ENCODE results near the gene TUBGCP6.
A peak's percentile ranks its signal among the peaks of the same experiment; 100 is the strongest.

The TUBGCP6 gene, protein sequence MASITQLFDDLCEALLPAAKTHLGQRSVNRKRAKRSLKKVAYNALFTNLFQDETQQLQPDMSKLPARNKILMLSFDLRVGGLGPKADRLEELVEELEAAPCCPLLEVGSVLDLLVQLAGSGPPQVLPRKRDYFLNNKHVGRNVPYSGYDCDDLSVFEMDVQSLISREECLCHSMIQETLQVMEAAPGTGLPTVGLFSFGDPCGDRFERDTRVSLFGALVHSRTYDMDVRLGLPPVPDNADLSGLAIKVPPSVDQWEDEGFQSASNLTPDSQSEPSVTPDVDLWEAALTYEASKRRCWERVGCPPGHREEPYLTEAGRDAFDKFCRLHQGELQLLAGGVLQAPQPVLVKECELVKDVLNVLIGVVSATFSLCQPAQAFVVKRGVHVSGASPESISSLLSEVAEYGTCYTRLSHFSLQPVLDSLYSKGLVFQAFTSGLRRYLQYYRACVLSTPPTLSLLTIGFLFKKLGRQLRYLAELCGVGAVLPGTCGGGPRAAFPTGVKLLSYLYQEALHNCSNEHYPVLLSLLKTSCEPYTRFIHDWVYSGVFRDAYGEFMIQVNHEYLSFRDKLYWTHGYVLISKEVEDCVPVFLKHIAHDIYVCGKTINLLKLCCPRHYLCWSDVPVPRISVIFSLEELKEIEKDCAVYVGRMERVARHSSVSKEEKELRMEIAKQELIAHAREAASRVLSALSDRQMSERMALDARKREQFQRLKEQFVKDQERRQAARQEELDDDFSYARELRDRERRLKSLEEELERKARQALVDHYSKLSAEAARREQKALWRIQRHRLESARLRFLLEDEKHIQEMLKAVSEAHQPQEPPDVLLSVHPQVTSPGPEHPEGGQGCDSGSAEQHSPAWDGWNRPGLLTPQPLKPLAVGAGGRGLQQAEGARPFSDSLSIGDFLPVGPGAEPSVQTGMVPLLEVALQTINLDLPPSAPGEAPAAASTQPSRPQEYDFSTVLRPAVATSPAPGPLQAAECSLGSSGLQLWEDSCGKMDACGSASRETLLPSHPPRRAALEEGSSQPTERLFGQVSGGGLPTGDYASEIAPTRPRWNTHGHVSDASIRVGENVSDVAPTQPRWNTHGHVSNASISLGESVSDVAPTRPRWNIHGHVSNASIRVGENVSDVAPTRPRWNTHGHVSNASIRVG (N-terminal part only)

DNA sequence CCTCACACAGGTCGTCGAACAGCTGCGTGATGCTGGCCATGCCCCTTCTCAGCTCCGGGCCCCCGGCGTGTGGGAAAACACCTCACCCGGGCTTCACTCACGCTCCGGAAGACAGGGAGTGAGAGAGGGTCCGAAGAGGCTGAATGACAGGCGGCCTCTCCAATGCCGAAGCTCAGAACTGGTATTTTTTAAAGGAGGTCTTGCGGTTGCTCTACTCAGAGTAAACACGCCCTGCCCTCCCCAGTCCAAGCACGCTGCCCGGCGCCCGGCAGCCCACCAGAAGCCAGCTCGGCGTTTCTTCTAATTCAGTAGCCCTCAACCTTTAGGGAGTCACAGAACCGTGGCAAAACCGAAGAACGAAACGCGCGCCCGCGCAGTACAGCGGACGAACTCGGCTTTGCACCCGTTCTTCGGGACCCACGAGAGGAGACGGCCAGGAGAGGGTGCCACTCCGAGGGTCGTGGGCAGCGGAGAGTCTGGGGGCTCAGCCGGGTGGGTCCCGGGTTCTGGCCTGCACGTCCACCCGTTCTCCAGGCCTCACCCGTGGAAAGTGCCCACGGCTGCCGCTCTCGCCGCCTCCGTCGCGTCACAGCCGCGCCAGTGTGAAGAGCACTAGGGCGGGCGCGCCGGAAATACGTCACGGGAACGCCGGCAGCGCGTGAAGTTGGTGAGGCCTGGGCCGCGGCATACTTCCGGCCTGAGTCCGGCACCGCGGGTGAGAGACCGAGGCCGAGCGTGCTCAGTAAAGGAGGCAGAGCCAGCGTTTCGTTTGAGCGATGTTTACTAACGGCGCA is at the start of gene TUBGCP6:
Gene TUBGCP6 (minus strand): TSS at position 604 of the 794 bp plus-strand sequence. CDS start 564 bp downstream, at position 40.
- DNase-seq, result peak; percentile 33

- DNase-seq, result no peak
Measured at GRCh38 chr22:50294319-50294656, 49.5 kb upstream of the TUBGCP6 start.

- no peak for DNase-seq
Measured at GRCh38 chr22:50293441-50294318, 48.9 kb upstream of the TUBGCP6 start.

GRCh38 chr22:50292643-50293440 is 48.0 kb upstream of the TUBGCP6 start:
- DNase-seq, result no peak

DNA sequence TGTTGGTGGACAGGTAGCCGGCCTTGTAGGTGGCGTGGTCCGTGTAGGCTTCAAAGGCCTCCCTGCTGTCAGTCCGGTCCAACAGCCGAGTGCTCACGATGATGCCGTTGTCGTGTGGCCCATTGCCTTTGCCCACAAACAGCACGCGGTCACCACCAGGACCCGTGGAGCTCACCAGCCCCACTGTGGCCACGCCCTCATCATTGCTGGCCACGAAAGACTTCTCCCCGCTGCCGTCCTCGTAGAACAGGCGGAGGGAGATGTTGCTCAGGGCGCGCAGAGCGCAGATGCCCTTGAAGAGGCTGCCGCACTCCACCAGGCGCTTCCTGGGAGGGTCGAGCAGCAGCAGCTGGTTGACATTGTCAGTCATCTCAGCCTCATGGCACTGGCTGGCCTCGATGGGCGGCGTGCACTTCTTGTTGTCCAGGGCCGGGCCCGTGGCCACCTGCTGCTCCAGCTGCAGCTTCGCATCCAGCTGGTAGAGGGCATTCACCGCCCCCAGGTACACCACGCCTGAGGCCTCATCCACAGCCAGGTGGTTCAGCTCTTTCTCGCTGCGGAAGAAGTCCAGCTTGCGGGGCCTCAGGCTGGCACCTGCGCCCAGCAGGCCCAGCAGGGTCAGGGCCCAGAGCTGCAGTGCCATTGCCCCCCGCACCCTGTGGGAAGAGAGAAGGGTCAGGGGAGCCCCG is 45.3 kb upstream of the TUBGCP6 start:
- DNase-seq, result no peak

- no peak for DNase-seq
Measured at GRCh38 chr22:50289151-50289941, 44.5 kb upstream of the TUBGCP6 start.

- no peak for DNase-seq
Measured at GRCh38 chr22:50287731-50288130, 42.9 kb upstream of the TUBGCP6 start.

DNA sequence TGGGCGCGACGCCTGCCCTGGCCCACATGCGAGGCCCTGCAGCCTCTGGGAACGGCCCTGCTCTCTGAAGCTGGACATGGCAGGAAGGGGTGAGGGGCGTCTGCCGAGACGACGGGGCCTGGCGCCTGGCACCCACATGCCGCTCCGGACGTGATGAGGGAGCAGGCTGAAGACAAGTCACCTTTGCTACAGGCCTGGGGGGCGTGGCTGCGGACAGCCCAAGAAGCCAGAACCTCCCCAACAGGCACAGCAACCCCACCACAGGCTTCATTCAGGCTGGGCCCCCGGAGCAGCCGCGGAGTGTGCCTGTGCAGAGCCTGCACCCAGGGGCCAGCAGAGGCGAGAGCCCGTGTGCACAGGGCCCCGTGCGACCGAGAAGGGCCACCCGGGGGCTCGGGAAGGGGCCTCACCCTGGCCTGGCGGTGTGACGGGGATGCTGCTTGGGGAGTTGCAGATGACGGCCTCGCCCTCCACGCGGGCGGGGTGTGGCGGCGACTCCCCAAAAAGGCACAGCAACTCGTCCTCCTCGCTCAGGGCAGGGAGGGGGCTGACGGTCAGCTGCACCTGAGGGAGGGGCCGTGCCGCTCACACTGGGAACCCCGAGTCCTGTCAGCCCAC is 42.0 kb upstream of the TUBGCP6 start:
- no peak for DNase-seq

DNA sequence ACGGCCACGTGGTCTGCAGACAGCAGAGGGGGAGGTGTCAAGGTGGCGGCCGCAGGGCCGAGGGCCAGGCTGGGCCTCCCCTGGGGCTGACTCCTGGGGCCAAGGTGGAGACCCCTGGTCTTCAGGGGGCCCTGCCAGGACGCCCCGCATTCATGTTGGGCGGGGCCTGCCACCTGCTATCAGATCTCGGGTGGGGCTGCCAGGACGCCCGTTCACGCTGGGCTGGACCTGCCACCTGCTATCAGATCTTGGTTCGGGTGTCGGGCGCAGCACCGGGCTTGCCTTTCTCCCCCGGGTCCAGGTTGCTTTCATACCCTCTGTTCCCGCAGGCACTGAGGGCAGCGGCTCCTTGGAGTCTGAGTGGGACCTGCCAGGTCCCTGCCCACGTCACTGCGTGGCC is 41.5 kb upstream of the TUBGCP6 start:
- no peak for DNase-seq

- no peak for DNase-seq
Measured at GRCh38 chr22:50285568-50286229, 40.9 kb upstream of the TUBGCP6 start.

DNA sequence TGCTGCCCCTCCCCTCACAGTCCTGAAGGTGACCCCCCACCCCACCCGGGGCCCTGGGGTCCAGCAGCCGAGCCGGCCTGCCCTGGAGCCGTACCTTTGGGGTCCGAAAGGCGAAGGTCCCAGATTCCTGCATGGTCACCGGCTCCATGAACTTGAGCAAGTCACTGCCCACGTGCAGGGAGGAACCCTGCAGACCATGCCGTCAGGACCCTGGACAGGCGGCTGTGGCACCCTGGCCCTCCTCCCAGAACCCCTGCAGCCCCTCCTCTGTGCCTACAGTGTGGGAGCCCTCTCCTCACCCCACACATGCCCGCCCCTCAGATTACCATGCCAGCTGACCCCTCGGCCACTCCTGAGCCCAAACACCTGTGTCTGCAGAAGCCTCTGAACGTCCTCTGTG is 39.7 kb upstream of the TUBGCP6 start:
- no peak for DNase-seq

DNA sequence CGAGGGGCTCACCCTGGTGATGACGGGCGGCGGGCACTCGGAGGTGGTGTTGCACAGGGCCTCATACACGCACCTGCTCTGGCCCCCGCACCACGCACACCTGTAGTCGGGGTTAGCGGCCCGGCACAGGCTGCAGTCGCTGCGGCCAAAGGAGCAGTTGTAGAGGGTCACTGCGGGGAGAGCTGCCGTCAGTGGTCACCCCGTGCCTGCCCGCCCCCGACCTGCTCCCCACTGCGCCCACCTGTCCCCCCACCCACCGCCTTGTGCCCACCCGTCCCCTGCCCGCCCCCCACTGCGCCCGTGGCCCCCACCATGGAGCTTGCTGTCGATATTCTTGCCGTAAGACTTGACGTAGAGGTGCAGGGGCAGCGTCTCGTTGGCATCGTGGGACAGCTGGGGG is 39.0 kb upstream of the TUBGCP6 start:
- DNase-seq, result no peak

GRCh38 chr22:50282361-50283155 is 37.7 kb upstream of the TUBGCP6 start:
- DNase-seq, result no peak

DNA sequence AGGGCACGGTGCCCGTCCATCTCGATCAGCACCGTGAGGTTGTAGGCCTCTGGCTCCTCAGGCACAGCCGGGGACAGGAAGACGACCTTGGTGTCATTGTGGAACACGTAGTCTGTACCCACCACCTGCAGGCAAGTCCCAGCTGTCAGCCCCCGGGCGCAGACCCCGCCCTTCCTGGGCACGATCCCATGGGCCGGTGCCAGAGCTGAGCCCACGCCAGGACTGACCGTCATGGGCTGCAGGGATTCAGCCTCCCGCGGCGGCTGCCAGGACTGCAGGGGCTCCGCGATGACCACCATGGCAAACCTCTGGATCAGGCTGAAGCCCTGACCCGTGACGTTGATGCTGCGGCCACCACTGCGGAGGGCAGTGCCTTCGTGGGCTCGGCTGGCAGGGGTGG is 37.1 kb upstream of the TUBGCP6 start:
- DNase-seq, result no peak

DNA sequence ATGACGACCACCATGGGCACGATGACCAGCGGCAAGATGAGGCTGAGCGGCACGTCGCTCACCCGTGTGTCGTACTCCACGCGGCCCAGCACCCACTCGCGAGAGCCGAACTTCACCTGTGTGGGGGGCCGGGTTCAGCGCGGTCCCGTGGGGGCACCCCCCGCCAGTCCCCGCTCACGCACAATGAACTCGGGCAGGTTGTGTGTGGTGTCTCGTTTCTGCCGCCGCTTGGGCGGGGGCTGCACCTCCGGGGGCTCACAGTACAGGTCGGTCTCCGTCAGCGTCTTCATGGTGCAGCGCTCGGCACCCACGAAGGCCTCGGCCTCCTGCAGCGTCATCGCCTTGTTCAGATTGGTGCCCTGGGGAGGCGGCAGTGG is 36.5 kb upstream of the TUBGCP6 start:
- no peak for DNase-seq

DNA sequence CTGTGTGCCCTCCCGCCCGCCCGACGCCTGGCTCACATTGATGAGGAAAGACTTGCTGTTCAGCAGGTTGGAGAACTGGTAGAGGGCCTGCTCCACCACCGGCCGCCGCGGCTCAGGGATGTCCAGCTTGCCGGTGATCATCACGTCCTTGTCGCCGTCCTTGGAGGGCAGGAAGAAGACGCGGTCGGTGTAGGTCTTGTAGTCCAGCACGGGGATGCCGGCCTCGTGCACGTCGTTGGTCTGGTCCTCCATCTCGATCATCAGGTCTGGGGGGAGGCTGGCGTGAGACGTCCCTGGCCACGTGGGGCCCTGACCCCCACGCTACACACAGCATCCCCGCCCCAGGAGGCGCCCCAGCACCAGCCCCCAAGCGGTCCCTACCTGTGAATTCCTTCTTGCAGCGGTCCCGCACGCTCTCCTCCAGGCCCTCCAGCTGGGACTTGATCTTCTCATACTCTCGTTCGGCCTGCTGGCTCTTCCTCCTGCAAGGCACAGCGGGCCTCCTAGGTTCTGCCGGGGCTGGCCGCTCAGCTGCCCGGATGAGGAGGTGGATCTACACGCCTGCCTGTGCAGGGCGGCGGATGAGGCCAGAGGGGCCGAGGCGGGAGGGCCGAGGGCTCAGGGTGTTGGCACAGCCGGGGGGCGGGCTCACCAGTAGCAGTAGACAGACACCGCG is 36.0 kb upstream of the TUBGCP6 start:
- DNase-seq, result no peak
